C1 segment of cervical spinal cord (tissue), 14 donors: ENCODE results near the gene ANKRD13A.
"Not testable (repeated sequence)": the region's sequence is repeated elsewhere in the genome, so short reads cannot be mapped to it uniquely, and the experiment has no call there.

Experiments
- DNase-seq, 14 donors: peaks; one replicate each; lab custom pipeline; 2025; lab: John Stamatoyannopoulos, UW

Gene ANKRD13A

DNA sequence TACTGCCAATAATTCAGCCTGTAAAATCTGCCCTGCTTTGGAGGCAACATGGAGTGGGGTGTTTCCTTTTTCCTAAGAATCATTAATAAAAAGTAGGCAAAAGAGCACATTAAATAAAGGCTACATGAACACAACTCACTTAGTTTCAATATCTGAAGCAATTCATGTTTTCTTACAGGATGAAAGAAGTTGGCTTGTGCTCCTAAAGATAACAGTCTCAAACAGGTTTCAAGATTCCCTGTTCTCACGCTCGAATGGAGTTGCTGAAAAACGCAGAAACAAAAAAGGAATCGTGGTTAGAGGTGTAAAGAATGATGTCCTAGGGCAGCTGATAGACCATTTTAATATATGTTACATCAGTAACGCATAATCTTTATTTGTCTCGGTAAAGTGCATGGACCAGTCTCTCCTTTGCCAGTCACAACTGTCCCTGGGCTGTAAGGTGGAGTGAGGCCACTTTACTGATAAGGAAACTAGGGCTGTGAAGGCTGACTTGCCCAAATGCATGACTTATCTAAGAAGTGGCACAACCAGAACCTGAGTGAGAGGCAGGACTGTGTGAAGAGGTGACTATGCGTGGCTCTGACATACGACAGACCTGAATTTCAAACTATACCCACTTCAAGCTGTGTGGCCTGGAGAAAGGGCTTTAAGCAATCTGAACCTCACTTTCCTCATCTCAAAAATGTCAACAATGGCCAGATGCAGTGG, 15.6 kb upstream of the ANKRD13A start:
- DNase-seq: no peak

DNA sequence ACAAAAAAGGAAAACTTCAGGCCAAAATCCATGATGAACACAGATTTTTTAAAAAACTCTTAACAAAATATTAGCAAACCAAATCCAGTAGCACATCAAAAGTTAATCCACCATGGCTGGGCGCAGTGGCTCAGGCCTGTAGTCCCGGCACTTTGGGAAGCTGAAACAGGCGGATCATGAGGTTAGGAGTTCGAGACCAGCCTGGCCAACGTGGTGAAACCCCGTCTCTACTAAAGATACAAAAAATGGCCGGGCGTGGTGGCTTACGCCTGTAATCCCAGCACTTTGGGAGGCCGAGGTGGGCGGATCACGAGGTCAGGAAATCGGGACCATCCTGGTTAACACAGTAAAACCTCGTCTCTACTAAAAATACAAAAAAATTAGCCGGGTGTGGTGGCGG, 13.0 kb upstream of the ANKRD13A start:
- not testable (repeated sequence) for DNase-seq

- no peak for DNase-seq
Observed at GRCh38 chr12:109987615-109988014, 11.6 kb upstream of the ANKRD13A start.

DNA sequence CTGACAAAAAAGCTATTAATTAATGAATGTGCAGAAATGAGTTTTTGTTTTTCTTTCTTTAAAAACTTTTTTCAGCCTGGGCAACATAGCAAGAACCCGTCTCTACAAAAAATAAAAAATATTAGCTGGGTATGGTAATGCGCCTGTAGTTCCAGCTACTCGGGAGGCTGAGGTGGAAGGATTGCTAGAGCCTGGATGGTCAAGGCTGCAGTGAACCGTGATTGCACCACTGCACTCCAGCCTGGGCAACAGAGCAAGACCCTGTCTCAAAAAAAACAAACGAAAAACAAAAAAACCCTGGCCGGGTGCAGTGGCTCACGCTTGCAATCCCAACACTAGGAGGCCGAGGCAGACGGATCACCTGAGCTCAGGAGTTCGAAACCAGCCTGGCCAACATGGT, 11.0 kb upstream of the ANKRD13A start:
- no peak for DNase-seq

DNA sequence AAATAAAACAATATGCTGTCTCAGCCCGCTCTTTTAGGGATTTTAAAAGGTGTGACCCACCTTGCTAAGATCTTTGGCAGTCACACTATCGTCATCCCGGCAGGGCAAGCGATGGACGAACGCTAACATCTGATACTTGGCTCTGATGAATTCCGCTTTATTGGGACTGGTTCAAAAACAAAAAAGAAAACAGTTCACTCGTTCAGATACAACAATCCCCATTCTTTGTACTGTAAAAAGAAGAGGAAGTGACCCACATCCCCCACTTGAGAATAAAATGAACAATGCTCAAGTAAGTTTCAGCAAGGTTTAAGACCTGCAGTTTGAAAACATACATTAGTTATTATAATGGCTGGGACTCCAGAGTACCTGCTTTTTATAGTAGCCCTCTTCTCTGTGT, 10.3 kb upstream of the ANKRD13A start:
- DNase-seq: no peak

GRCh38 chr12:109989380-109989779, 9.8 kb upstream of the ANKRD13A start:
- DNase-seq: peak in 1 of 14 donors; percentile 40

- DNase-seq: peak in 1 of 14 donors; percentile 28
Observed at GRCh38 chr12:109991586-109991985, 7.6 kb upstream of the ANKRD13A start.

DNA sequence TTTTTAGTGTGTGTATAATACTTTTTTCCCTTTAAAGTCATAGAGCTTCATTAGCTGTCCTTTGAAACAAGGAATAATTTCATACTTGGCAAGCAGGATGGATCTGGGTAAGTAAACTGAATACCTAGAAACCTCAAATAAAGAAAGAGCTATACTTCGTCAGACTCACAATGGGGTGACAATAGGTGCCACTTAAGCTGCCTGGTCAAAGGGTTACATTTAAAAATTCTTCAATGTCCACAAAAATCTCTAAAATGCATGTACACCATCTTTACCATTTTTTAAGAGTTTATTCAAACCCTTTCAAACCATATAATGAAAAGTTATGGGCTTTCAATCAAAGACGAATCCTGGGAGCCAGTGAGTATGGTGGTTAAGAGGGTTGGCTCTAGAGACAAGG, 6.1 kb upstream of the ANKRD13A start:
- no peak for DNase-seq

DNA sequence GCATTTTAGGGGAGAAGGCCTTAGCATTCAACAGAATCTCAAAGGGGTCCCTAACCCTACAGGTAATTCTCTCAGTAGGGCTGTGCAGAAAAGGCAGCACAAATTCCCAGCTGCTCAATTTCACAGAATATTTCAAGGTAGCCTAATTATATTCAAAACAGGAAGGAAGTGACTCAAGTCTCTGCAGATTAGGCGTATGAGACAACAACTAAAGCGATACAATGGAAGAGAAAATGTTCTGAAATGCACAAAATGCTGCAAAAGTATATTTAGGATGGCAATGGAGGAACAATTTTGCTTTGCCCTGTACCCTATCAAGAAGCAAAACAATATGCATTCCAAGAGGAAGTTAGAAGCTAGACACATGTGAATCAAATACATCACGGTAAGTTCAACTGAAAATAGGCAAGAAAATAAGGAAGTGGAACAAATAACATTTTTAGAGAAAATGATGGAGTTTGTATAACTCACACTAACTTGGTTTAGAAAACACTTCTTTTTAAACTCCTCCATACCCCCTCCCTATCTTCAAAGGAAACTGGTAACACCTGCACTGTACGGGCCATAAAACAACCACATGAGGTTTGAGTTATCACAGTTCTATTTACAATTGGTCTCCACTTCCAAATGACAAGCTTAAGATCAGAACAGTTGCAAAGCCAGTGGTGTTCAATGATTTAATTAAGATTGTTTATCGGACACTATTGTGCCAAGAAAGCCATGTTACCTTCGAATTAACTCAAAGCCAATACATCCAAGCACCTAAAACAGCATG, 4.6 kb upstream of the ANKRD13A start:
- DNase-seq: no peak

GRCh38 chr12:109995361-109995685, 3.9 kb upstream of the ANKRD13A start:
- peak in 1 of 14 donors; percentile 46 for DNase-seq

DNA sequence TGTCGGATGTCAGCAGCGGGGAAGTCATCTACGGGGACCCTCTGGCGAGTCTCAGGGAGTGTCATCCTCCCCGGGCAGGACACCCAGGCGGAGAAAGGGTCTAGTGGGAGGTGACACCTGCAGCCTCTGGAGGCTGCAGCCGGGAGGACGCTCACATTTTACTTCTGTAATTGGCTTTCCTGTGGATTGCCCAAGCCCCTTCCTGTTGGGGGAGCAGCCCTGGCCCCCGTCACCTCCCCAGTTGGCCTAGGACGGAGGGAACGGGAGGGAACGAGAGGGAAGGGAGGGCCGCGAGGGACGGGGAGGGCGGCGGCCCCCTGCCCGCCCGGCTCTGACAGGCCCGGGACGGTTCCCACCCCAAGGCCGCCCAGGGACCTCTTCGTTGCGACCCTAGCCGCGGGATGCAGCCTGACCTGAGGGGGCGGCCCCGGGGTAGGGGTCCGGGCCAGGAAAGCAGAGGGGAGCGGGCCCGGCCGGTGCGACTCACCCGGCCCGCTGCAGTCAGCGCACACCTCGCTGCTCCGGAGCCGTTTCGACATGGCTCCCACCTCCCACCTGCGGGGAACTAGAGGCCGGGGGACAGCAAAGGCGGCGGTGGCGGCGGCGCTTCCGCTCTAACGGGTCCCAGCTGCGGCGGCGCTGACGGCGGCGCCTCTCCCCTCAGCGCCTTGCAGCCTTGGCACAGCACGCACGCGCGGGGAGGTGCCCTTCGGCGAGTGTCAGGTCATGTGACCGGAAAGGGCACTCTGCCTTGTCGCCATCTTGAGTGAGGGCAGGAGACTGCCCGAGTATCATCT, 3.3 kb upstream of the ANKRD13A start, which contains the start of gene GIT2:
Gene GIT2, minus strand, starts transcription at position 683 of the 797 bp plus-strand sequence. Its CDS starts 144 bp downstream, at position 539.
- peak; percentile 33 to 93 (median 88) for DNase-seq

DNA sequence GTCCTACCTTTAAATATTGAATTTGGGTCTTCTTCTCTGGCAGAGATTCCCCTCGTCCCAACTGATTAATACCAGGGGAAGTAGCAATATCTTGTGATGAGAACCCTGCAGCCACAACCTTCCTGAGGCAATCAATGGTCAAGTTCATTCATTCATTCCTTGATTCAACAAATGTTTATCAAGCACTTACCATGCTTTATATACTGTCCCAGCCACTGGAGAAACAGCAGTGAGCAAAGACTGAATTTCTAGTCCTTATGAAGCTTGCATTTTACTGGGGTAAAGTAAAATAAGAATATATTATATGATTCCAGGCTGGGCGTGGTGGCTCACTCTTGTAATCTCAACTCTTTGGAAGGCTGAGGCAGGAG, 2.8 kb upstream of the ANKRD13A start:
- no peak for DNase-seq

- no peak for DNase-seq
Observed at GRCh38 chr12:109997393-109997792, 1.8 kb upstream of the ANKRD13A start.

DNA sequence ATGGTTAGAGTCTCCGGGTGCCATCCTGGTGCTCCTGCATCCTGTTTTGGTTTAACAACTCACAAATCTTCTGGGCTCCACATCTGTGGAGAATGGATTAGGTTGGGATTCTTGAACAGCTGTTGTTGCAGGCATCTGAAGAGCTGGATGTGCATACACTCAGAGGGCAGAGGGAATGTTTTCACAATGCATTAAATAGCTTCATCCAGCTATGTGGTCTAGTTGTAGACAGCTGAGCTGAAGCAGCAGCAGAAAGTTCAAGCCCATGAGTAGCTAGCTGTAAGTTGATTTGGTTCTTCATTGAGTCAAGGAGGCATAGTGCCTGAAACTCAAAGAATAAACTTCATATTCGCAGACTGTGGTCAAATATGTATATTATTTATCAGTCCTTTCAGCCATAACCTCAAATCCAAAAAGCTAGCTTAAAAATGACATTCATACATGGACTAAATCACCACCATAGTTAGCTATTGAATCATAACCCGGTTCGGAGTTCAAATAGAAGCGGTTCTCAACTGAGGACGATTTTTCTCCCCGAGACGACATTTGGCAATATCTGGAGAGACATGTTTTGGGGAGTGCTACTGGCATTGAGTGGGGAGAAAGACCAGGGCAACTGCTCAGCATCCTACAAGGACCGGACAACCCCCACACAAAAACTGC, 858 bp upstream of the ANKRD13A start:
- DNase-seq: no peak

DNA sequence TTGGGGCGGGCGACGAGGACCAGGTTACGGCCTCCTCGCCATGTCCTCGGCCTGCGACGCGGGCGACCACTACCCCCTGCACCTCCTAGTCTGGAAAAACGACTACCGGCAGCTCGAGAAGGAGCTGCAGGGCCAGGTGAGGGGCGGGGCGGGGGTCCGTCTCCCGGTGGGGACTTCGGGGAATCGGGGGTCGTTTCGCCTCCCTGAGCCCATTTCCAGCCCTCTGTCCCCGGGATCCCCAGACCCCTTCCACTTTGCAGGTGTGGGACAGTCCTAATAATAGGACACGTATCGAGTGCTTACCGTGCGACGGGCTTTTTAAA, 380 bp downstream of the ANKRD13A start:
- DNase-seq: peak in 3 of 14 donors; percentile 24 to 48 (median 42)

GRCh38 chr12:109999983-110000505, 814 bp downstream of the ANKRD13A start:
- peak in 2 of 14 donors; percentile 15 to 22 for DNase-seq

DNA sequence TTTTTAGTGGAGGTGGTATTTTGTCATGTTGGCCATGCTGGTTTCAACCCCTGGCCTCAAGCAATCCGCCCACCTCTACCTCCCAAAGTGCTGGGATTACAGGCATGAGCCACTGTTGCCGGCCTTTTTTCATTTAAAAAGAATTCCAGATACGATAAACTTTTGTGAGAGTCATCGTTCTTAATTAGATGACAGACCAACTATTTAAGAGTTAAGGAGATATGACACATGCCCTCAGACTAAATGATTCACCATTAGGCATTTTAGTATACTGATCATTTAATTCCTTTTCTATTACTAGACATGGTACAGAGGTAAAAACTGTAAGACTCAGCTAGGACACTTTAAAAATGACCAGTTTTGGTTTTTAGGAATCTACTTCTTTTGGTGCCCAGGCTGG, 2.4 kb downstream of the ANKRD13A start:
- DNase-seq: no peak

DNA sequence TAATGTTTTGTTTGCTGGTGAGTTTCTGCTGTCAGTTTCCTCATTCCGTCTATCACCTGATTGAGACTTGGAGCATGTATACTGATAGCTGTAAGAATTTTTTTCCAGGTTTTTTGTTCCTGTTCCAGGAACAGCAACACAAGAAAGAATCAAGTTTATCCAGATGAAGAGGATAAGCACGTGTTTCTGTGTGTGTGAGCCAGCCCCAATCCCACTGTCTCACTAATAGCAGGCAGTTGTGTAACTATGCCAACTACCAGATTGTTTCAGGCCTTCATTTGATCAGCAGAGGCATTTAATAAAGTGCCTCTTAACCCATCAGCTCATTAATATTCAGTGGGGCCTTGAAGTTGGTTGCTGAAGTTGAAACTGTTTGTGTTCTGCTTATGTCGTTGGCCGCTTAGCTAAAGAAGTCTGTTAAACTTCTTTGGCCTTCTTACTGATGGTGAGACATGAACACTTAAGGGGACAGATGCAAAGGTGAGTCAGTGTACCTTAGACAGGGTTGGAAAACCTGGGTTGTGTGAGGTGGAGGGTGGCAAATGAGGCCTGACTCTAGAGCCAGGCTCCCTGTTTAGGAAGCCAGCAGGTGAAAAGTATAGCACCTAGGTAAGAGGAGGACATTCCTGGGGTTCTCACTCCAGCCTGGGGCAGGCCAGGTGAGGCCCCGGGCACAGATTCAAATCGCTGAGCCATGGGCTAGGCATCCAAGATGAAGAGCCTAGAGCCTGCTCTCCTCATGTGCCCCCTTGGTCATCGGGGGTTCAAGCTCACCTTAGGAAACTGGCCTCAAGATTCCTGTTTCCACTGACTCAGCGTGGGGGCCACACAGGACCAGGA, 3.7 kb downstream of the ANKRD13A start:
- no peak for DNase-seq

DNA sequence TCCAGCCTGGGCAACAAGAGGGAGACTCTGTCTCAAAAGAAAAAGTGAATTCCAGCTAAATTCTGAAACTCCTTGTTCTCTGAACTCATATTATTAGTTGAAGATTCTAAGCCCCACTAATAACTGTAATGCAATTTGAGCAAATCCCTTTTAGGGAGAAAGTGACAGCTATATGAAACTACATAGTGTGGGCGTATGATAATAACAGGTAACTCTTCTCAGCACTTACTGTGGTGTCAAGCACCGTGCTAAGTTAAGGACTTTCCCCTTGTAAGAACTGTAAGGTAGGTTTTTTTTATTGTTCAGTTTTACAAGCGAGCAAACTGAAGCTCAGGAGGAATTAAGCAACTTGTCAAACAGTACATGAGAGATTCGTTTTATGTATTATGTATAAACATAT, 5.4 kb downstream of the ANKRD13A start:
- DNase-seq: no peak

DNA sequence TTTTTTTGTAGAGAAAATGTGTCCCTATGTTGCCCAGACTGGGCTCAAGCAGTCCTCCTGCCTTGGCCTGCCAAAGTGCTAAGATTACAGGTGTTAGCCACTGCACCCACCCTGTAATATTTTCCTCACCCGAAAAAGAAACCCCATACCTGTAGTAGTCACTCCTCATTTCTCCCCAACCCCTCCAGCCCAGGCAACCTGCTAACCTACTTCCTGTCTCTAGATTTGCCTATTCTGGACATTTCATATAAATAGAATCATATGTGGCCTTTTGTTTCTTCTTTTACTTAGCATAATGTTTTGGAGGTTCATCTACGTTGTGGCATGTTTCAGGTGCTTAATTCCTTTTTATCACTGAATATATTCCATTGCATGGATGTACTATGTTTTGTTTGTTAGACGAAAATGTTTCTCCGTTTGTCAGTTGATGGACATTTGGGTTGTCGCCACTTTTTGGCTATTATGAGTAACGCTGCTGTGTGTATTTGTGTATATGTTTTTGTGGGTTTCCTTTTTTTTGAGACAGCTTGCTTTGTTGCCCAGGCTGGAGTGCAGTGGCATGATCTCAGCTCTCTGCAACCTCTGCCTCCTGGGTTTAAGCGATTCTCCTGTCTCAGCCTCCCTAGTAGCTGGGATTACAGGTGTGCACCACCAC, 6.2 kb downstream of the ANKRD13A start:
- DNase-seq: no peak
